ENCODE results near the gene RPL29.

The RPL29 gene

DNA sequence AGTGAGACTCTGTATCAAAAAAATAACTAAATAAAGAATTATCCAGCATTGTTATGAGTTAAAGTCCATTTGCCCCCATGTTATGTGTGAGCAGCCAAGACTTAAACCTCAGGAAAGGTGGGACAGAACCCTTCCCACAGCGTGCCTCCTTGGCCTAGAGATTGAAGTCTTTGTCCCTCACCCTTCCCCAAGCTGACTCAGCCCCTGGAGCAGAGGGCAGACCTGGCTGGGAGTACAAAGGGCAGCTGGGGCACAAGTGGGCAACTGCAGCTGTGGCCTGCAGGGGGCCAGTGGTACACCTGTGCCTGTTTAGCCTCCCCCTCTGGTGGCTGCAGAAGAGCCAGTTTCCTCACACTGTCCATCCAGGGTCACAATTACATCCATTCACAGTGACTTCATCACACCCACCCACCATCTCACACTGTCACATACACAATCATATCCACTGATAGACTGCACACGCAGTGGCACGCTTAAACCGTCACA lies 13.3 kb downstream of the RPL29 start:
- H3K4me1 ChIP-seq (ENCODE audit: insufficient read depth, low read length, severe bottlenecking): peaks cover 26% of the 10 kb centered on the region
- H3K9ac ChIP-seq (ENCODE audit: low read length): peak overlapping the region; percentile 72
- TF ChIP-seq, protein P1, sequence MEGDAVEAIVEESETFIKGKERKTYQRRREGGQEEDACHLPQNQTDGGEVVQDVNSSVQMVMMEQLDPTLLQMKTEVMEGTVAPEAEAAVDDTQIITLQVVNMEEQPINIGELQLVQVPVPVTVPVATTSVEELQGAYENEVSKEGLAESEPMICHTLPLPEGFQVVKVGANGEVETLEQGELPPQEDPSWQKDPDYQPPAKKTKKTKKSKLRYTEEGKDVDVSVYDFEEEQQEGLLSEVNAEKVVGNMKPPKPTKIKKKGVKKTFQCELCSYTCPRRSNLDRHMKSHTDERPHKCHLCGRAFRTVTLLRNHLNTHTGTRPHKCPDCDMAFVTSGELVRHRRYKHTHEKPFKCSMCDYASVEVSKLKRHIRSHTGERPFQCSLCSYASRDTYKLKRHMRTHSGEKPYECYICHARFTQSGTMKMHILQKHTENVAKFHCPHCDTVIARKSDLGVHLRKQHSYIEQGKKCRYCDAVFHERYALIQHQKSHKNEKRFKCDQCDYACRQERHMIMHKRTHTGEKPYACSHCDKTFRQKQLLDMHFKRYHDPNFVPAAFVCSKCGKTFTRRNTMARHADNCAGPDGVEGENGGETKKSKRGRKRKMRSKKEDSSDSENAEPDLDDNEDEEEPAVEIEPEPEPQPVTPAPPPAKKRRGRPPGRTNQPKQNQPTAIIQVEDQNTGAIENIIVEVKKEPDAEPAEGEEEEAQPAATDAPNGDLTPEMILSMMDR (IDR thresholded peaks at IDR 0.05; ENCODE audit: low read length): peak; percentile 81; the same call in 1 of the 2 replicates
- TF ChIP-seq EZH2 (IDR thresholded peaks at IDR 0.05; ENCODE audit: borderline replicate concordance, low read length): no peak
- H3K27me3 ChIP-seq (ENCODE audit: insufficient read depth, low read length): no peaks in the 10 kb centered on the region
- H3F3A ChIP-seq (ENCODE audit: insufficient read depth, low read length): no peaks in the 10 kb centered on the region
- H3K9me2 ChIP-seq (ENCODE audit: low read depth, low read length): no peaks in the 10 kb centered on the region
- no peaks in the 10 kb centered on the region for H3K9me3 ChIP-seq (ENCODE audit: low read length)
- H3K36me3 ChIP-seq (ENCODE audit: insufficient read depth, low read length): peaks cover 4% of the 10 kb centered on the region; the same call in 1 of the 2 replicates
- no peaks in the 10 kb centered on the region for H3K79me2 ChIP-seq (ENCODE audit: insufficient read depth, low read length)
- no peaks in the 10 kb centered on the region for H4K20me1 ChIP-seq (ENCODE audit: insufficient read depth, low read length)
- no peak overlapping the region for H2AFZ ChIP-seq (ENCODE audit: low read length)
- H3K4me3 ChIP-seq (ENCODE audit: low read depth, low read length, poor library complexity, severe bottlenecking): peak overlapping the region; percentile 68
- peak overlapping the region; percentile 87 for H3K4me2 ChIP-seq (ENCODE audit: low read length)
- peak overlapping the region; percentile 42 for H3K27ac ChIP-seq (ENCODE audit: low read depth, low read length, poor library complexity, severe bottlenecking)

DNA sequence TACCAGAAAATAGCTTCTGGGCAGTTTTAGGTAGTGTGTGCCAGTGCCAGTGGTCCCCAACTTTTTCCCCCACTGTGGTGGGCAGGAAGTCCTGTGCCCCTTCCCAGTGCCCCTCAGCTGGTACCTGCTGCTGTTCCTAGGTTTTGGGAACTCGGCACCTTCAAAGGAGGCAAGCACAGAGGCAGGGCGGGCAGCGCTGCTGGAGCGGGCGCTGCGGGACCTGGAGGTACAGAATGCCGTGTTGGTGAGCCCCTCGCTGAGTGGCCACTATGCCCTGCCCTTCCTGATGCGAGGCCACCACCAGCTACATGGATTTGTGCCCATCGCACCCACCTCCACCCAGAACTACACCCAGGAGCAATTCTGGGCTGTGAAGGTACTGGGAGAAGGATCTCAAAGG lies 15.4 kb downstream of the RPL29 start:
- Histone ChIP-seq H3F3A (ENCODE audit: insufficient read depth, low read length) (0 out of 2 replicates have a peak, but pooled peaks cover 8% of the 10 kb centered on the region), H3K4me1 (ENCODE audit: insufficient read depth, low read length, severe bottlenecking) (peaks cover 48% of the 10 kb centered on the region), H2AFZ (ENCODE audit: low read length) (no peak overlapping the region), H3K9me3 (ENCODE audit: low read length) (no peaks in the 10 kb centered on the region), H3K4me3 (ENCODE audit: low read depth, low read length, poor library complexity, severe bottlenecking) (no peak overlapping the region), H3K36me3 (ENCODE audit: insufficient read depth, low read length) (peaks cover 4% of the 10 kb centered on the region; the same call in 1 of the 2 replicates), H3K27me3 (ENCODE audit: insufficient read depth, low read length) (no peaks in the 10 kb centered on the region), H3K4me2 (ENCODE audit: low read length) (no peak overlapping the region), H3K79me2 (ENCODE audit: insufficient read depth, low read length) (no peaks in the 10 kb centered on the region), H3K27ac (ENCODE audit: low read depth, low read length, poor library complexity, severe bottlenecking) (no peak overlapping the region), H3K9me2 (ENCODE audit: low read depth, low read length) (no peaks in the 10 kb centered on the region), H3K9ac (ENCODE audit: low read length) (no peak overlapping the region), H4K20me1 (ENCODE audit: insufficient read depth, low read length) (no peaks in the 10 kb centered on the region)
- TF ChIP-seq EZH2 (IDR thresholded peaks at IDR 0.05; ENCODE audit: borderline replicate concordance, low read length): no peak
- TF ChIP-seq, protein P1 (IDR thresholded peaks at IDR 0.05; ENCODE audit: low read length): no peak

DNA sequence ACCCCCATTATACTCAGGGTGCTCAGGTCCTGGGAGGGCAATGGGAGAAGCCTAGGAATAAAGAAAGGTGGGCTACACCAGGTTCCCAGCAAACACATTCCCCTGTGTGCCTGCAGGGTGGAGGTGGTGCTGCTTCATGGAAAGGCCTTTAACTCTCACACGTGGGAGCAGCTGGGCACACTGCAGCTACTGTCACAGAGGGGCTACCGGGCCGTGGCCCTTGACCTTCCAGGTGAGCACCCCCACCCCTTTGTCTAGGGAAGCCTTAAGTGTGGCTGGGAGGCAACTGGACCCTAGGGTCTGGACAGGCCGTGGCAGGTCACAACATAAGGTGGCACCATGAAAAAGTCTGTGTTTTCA lies 17.6 kb downstream of the RPL29 start:
- 0 out of 2 replicates have a peak, but pooled peaks cover 8% of the 10 kb centered on the region for H3F3A ChIP-seq (ENCODE audit: insufficient read depth, low read length)
- H3K4me2 ChIP-seq (ENCODE audit: low read length): no peak overlapping the region
- H3K9ac ChIP-seq (ENCODE audit: low read length): no peak overlapping the region
- H3K36me3 ChIP-seq (ENCODE audit: insufficient read depth, low read length): peaks cover 4% of the 10 kb centered on the region; the same call in 1 of the 2 replicates
- H3K4me3 ChIP-seq (ENCODE audit: low read depth, low read length, poor library complexity, severe bottlenecking): no peak overlapping the region
- no peaks in the 10 kb centered on the region for H3K27me3 ChIP-seq (ENCODE audit: insufficient read depth, low read length)
- H3K9me2 ChIP-seq (ENCODE audit: low read depth, low read length): no peaks in the 10 kb centered on the region
- peak overlapping the region; percentile 77 for H3K27ac ChIP-seq (ENCODE audit: low read depth, low read length, poor library complexity, severe bottlenecking)
- no peaks in the 10 kb centered on the region for H4K20me1 ChIP-seq (ENCODE audit: insufficient read depth, low read length)
- H3K4me1 ChIP-seq (ENCODE audit: insufficient read depth, low read length, severe bottlenecking): peaks cover 50% of the 10 kb centered on the region
- no peaks in the 10 kb centered on the region for H3K79me2 ChIP-seq (ENCODE audit: insufficient read depth, low read length)
- H3K9me3 ChIP-seq (ENCODE audit: low read length): no peaks in the 10 kb centered on the region
- TF ChIP-seq, protein P1 (IDR thresholded peaks at IDR 0.05; ENCODE audit: low read length): no peak
- TF ChIP-seq EZH2 (IDR thresholded peaks at IDR 0.05; ENCODE audit: borderline replicate concordance, low read length): no peak
- no peak overlapping the region for H2AFZ ChIP-seq (ENCODE audit: low read length)
